B cell (primary cell): ENCODE results near the gene TUT7. TPM values are rescaled to one million over a fixed set of nuclear protein-coding genes. Genes with fewer than 3 reads are reported as not detected.

Source experiments
- ATAC-seq: fragments of 200-7000 bp; cut with Tn5 transposase; one replicate; pipeline ENCODE4 v1.10.0; 2021; ENCODE audit warnings: low read depth, mild to moderate bottlenecking, moderate number of reproducible peaks, moderate library complexity
- CTCF ChIA-PET: fragments of 350-600 bp; sonication (Branson Sonifier 250); formaldehyde crosslinking; loops from one replicate; lab custom pipeline; 2021; ENCODE audit warnings: antibody characterized with exemption, inconsistent platforms; lab: Charles Lee
- POLR2A ChIA-PET: fragments of 350-600 bp; sonication (Branson Sonifier 250); formaldehyde crosslinking; loops from one replicate; lab custom pipeline; 2021; ENCODE audit warnings: antibody characterized with exemption; lab: Charles Lee
- DNase-seq: peaks from one replicate; pipeline ENCODE4 v3.0.0; 2013
- H2AFZ ChIP-seq: 2 replicates; pipeline ENCODE4 v1.6.1; 2012; ENCODE audit warnings: mild to moderate bottlenecking, low read depth, low read length; ENCODE audit not compliant: insufficient read depth, poor library complexity, severe bottlenecking
- H3K27ac ChIP-seq, 2 donors: 1 replicate in 1 of 2; 2 replicates in 1 of 2; pipeline ENCODE4 v1.5.1; 2012 to 2013; ENCODE audit warnings: low read length in 2 of 2, mild to moderate bottlenecking in 2 of 2, moderate library complexity in 1 of 2
- H3K27me3 ChIP-seq, 4 experiments: fragments of 200-600 bp in 1 of 4; sonication (generic) in 1 of 4; replicated peaks in 1 of 4; 1 replicate in 2 of 4; 2 replicates in 2 of 4; pipeline versions ENCODE4 v1.6.1 to v1.7.0; 2013 to 2016; ENCODE audit warnings: low read length in 3 of 4, mild to moderate bottlenecking in 2 of 4, mixed read lengths in 1 of 4, moderate library complexity in 1 of 4; ENCODE audit not compliant: insufficient read depth in 4 of 4, control insufficient read depth in 3 of 4; ENCODE audit errors: control extremely low read depth in 1 of 4
- H3K36me3 ChIP-seq, 2 experiments: replicated peaks in 1 of 2; 1 replicate in 1 of 2; 2 replicates in 1 of 2; pipeline versions ENCODE4 v1.6.1 to v1.7.1; 2013; ENCODE audit warnings: low read length in 1 of 2; ENCODE audit not compliant: insufficient read depth in 2 of 2, control insufficient read depth in 1 of 2; ENCODE audit errors: control extremely low read depth in 1 of 2, extremely low read depth in 1 of 2
- H3K4me1 ChIP-seq, 2 donors: fragments of 200-600 bp in 1 of 2; sonication (generic) in 1 of 2; 1 replicate in 1 of 2; 2 replicates in 1 of 2; pipeline versions ENCODE4 v1.5.1 to v1.6.1; 2013 to 2017; ENCODE audit warnings: low read length in 2 of 2; ENCODE audit not compliant: control insufficient read depth in 2 of 2, insufficient read depth in 2 of 2
- H3K4me2 ChIP-seq: replicated peaks from 2 replicates; pipeline ENCODE3; 2012; ENCODE audit warnings: mild to moderate bottlenecking, low read depth, low read length; ENCODE audit not compliant: poor library complexity, severe bottlenecking
- H3K4me3 ChIP-seq, 5 experiments: fragments of 200-600 bp in 1 of 5; sonication (generic) in 1 of 5; 1 replicate in 3 of 5; 2 replicates in 2 of 5; pipeline versions ENCODE4 v1.5.1 to v1.7.0; 2011 to 2016; ENCODE audit warnings: low read length in 4 of 5, mild to moderate bottlenecking in 4 of 5, low read depth in 2 of 5, control low read depth in 1 of 5, moderate library complexity in 1 of 5; ENCODE audit not compliant: insufficient read depth in 1 of 5; ENCODE audit errors: control extremely low read depth in 1 of 5, extremely low read depth in 1 of 5
- H3K79me2 ChIP-seq: fragments of 200-600 bp; sonication (generic); one replicate; pipeline ENCODE4 v1.6.0; 2016; ENCODE audit warnings: low read length; ENCODE audit not compliant: control insufficient read depth, insufficient read depth
- H3K9ac ChIP-seq: fragments of 200-600 bp; sonication (generic); 2 replicates; pipeline ENCODE4 v1.6.1; 2017; ENCODE audit warnings: mild to moderate bottlenecking, low read length, moderate library complexity
- H3K9me3 ChIP-seq, 3 donors: one replicate each; pipeline versions ENCODE4 v1.6.1 to v1.7.1; 2013; ENCODE audit warnings: low read length in 2 of 3; ENCODE audit not compliant: control insufficient read depth in 2 of 3, insufficient read depth in 1 of 3; ENCODE audit errors: control extremely low read depth in 1 of 3
- H4K20me1 ChIP-seq: 2 replicates; pipeline ENCODE4 v1.6.0; 2012; ENCODE audit warnings: mild to moderate bottlenecking, low read length; ENCODE audit not compliant: insufficient read depth, control insufficient read depth, poor library complexity, severe bottlenecking
- H3K27ac Mint-ChIP-seq: one replicate; pipeline ENCODE4 v1.8.0; 2021; ENCODE audit warnings: mixed read lengths
- H3K27me3 Mint-ChIP-seq: one replicate; pipeline ENCODE4 v1.8.0; 2021; ENCODE audit warnings: mixed read lengths
- H3K4me1 Mint-ChIP-seq: one replicate; pipeline ENCODE4 v1.8.0; 2021; ENCODE audit warnings: mixed read lengths
- H3K4me3 Mint-ChIP-seq: one replicate; pipeline ENCODE4 v1.8.0; 2021; ENCODE audit warnings: mixed read lengths
- H3K9me3 Mint-ChIP-seq: one replicate; pipeline ENCODE4 v1.8.0; 2022; ENCODE audit warnings: mixed read lengths; ENCODE audit not compliant: insufficient read depth
- EZH2 ChIP-seq: IDR thresholded peaks from 2 replicates; pipeline ENCODE4 v1.6.1; 2012; ENCODE audit warnings: borderline replicate concordance, low read depth, mild to moderate bottlenecking, moderate library complexity, low read length; ENCODE audit not compliant: insufficient read depth, poor library complexity, severe bottlenecking
- WGBS: methylation state at CpG from one replicate; pipeline ENCODE4 v1.1.5; 2013; ENCODE audit warnings: missing lambda C conversion rate; ENCODE audit not compliant: insufficient coverage; 5-methylcytosine and 5-hydroxymethylcytosine counted together
- intact Hi-C: fragments of 100-400 bp; cut with micrococcal nuclease; formaldehyde crosslinking; loops from one replicate; pipeline ENCODE4 v1.10.0; 2022
- polyA plus RNA-seq: library from polyadenylated mRNA; depleted of rRNA; stranded (reverse); fragments of >200 nt; gene quantifications from 2 replicates; pipeline ENCODE4 v1.2.3, GENCODE V29; 2012
- total RNA-seq, 2 donors: library from RNA; stranded (reverse); fragments of 120-200 nt in 1 of 2; gene quantifications; 1 replicate in 1 of 2; 2 replicates in 1 of 2; pipeline versions ENCODE4 v1.2.3 to v1.2.4, GENCODE V29; 2013 to 2022
- TF ChIP-seq, protein P1 (sequence below): fragments of 200-600 bp; IDR thresholded peaks from one replicate; pipeline ENCODE4 v1.8.0; 2022; ENCODE audit warnings: antibody characterized with exemption, mild to moderate bottlenecking

Gene TUT7
- total and polyA plus RNA-seq, 2 donors (not counting 1 experiment from before 2014, with no cell fraction given): 18.3 to 70.7 TPM

DNA sequence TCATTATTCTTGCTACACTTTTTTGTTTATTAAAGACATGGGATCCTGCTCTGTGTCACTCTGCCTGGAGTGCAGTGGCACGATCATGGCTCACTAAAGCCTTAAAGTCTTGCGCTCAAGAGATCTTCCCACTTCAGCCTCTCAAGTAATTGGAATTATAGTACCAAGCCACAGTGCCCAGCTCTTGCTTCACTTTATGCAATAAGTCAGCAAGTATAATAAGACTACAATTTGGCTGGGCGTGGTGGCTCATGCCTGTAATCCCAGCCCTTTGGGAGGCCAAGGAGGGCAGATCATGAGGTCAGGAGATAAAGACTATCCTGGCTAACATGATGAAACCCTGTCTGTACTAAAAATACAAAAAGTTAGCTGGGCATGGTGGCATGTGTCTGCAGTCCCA is 100.6 kb downstream of the TUT7 start:
- DNase-seq (no peak), ATAC-seq (no peak)
- Histone ChIP-seq H3K27ac (no peak overlapping the region), H3K4me2 (no peak overlapping the region), H3K79me2 (no peaks in the 10 kb centered on the region), H2AFZ (no peak overlapping the region), H3K9me3 (peaks cover 0 to 14% (median 12%) of the 10 kb centered on the region in 3 donors), H3K9ac (no peak overlapping the region), H3K4me1 (no peaks in the 10 kb centered on the region), H4K20me1 (no peaks in the 10 kb centered on the region), H3K27me3 (no peaks in the 10 kb centered on the region), H3K4me3 (no peak overlapping the region), H3K36me3 (no peaks in the 10 kb centered on the region)
- no peak overlapping the region for H3K4me3 Mint-ChIP-seq
- H3K27me3 Mint-ChIP-seq: no peaks in the 10 kb centered on the region
- WGBS: 100% methylated on average over 2 of the region's 3 CpGs
- TF ChIP-seq EZH2: no peak
- TF ChIP-seq, protein P1, sequence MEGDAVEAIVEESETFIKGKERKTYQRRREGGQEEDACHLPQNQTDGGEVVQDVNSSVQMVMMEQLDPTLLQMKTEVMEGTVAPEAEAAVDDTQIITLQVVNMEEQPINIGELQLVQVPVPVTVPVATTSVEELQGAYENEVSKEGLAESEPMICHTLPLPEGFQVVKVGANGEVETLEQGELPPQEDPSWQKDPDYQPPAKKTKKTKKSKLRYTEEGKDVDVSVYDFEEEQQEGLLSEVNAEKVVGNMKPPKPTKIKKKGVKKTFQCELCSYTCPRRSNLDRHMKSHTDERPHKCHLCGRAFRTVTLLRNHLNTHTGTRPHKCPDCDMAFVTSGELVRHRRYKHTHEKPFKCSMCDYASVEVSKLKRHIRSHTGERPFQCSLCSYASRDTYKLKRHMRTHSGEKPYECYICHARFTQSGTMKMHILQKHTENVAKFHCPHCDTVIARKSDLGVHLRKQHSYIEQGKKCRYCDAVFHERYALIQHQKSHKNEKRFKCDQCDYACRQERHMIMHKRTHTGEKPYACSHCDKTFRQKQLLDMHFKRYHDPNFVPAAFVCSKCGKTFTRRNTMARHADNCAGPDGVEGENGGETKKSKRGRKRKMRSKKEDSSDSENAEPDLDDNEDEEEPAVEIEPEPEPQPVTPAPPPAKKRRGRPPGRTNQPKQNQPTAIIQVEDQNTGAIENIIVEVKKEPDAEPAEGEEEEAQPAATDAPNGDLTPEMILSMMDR: no peak
- H3K4me1 Mint-ChIP-seq: no peaks in the 10 kb centered on the region
- intact Hi-C loops: no loop called here
- H3K27ac Mint-ChIP-seq: no peak overlapping the region
- H3K9me3 Mint-ChIP-seq: peaks cover 8% of the 10 kb centered on the region
- ChIA-PET POLR2A (no interaction called here), CTCF (no interaction called here)

DNA sequence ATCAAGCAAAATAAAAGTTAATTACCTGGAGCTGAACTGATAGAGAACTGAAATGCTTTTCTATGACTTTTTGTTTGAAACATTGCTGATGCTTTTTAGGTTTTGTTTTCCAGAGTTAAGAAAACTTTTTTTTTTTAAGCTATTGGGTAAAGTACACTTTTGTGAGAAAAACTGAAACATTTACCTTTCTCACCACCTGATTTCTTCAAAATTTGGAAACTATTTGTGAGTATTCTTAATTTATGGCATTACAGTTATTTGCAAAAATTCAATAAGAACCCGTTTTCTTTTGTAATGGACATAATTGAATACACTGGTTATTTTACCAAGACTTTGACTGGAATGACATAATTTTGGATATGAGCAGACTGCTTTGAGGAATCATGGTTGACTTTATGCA is 101.3 kb downstream of the TUT7 start:
- H3K4me3 ChIP-seq: no peak overlapping the region
- H3K9ac ChIP-seq: no peak overlapping the region
- no peaks in the 10 kb centered on the region for H3K79me2 ChIP-seq
- no peaks in the 10 kb centered on the region for H3K36me3 ChIP-seq
- ChIA-PET CTCF (no interaction called here), POLR2A (no interaction called here)
- ATAC-seq (no peak), DNase-seq (no peak)
- Mint-ChIP-seq H3K27ac (no peak overlapping the region), H3K4me1 (no peaks in the 10 kb centered on the region), H3K4me3 (no peak overlapping the region), H3K9me3 (peaks cover 8% of the 10 kb centered on the region), H3K27me3 (no peaks in the 10 kb centered on the region)
- no CpG with 5 or more reads among the region's 1 CpG for WGBS
- no peaks in the 10 kb centered on the region for H3K27me3 ChIP-seq
- no peak overlapping the region for H2AFZ ChIP-seq
- H3K4me2 ChIP-seq: no peak overlapping the region
- no peaks in the 10 kb centered on the region for H4K20me1 ChIP-seq
- H3K4me1 ChIP-seq: no peaks in the 10 kb centered on the region
- intact Hi-C loops: no loop called here
- TF ChIP-seq EZH2: no peak
- TF ChIP-seq, protein P1: no peak
- no peak overlapping the region for H3K27ac ChIP-seq
- H3K9me3 ChIP-seq: peaks cover 0 to 14% (median 12%) of the 10 kb centered on the region in 3 donors
